Stomach (tissue), 4 donors: ENCODE measurements around the gene TEDC1.

Source experiments
- CTCF ChIP-seq, 7 experiments: fragments of 450-650 bp in 4 of 7; fragments of 200-600 bp in 3 of 7; sonication (generic) in 3 of 7; IDR thresholded peaks; one replicate each; pipeline ENCODE4 v1.5.1; 2016 to 2019; ENCODE audit warnings: antibody characterized with exemption in 7 of 7, control low read depth in 2 of 7, mild to moderate bottlenecking in 1 of 7
- EP300 ChIP-seq: sonication (generic); formaldehyde crosslinking; IDR thresholded peaks from one replicate; pipeline ENCODE4 v1.6.1; 2017; ENCODE audit warnings: antibody characterized with exemption
- POLR2AphosphoS5 ChIP-seq, 3 donors: sonication (generic); formaldehyde crosslinking; IDR thresholded peaks; one replicate each; pipeline ENCODE4 v1.6.1; 2016; ENCODE audit warnings: antibody characterized with exemption in 3 of 3

GRCh38 chr14:105508601-105509000 lies 17.6 kb downstream of the TEDC1 start:
- TF ChIP-seq CTCF (IDR thresholded peaks at IDR 0.05) (no peak), POLR2AphosphoS5 (IDR thresholded peaks at IDR 0.05) (no peak), EP300 (no peak)
